HepG2 (cell line): Measurements from ENCODE around the gene PURB. TPM values are rescaled to one million over a fixed set of nuclear protein-coding genes. Genes with fewer than 3 reads are reported as not detected.

Experiments used
- CBX2 ChIP-seq, 2 experiments: fragments of 200-600 bp in 1 of 2; sonication (generic); formaldehyde crosslinking in 1 of 2; IDR thresholded peaks; 2 replicates each; pipeline versions ENCODE4 v1.7.0 to v1.8.1; 2018 to 2022; ENCODE audit warnings: low read depth in 2 of 2, low read length in 1 of 2, mild to moderate bottlenecking in 1 of 2, missing genetic modification reagents in 1 of 2
- CTCF ChIP-seq: sonication (generic); formaldehyde crosslinking; IDR thresholded peaks from 2 replicates; pipeline ENCODE4 v1.5.0; 2020; ENCODE audit warnings: mild to moderate bottlenecking, missing genetic modification reagents, moderate library complexity
- FLYWCH1 ChIP-seq: sonication (generic); formaldehyde crosslinking; IDR thresholded peaks from 2 replicates; pipeline ENCODE4 v1.8.1; 2023; ENCODE audit warnings: mild to moderate bottlenecking, missing genetic modification reagents
- HCFC1 ChIP-seq: fragments of 150-350 bp; IDR thresholded peaks from 2 replicates; pipeline ENCODE4 v1.6.1; 2014; ENCODE audit warnings: low read depth, low read length
- MAZ ChIP-seq, 2 experiments: sonication (generic) in 1 of 2; formaldehyde crosslinking in 1 of 2; IDR thresholded peaks; 2 replicates each; pipeline versions ENCODE4 v1.5.0 to v1.6.1; 2012 to 2020; ENCODE audit warnings: low read depth in 2 of 2, mild to moderate bottlenecking in 2 of 2, borderline replicate concordance in 1 of 2, improper control_type of control experiment in 1 of 2, low read length in 1 of 2, missing genetic modification reagents in 1 of 2, moderate library complexity in 1 of 2
- TP53 ChIP-seq: sonication (generic); formaldehyde crosslinking; conservative IDR thresholded peaks from 2 replicates; pipeline ENCODE4 v1.4.0; 2020; ENCODE audit warnings: missing genetic modification reagents
- ZNF256 ChIP-seq: sonication (generic); formaldehyde crosslinking; conservative IDR thresholded peaks from 2 replicates; pipeline ENCODE4 v1.4.0; 2020; ENCODE audit warnings: missing genetic modification reagents
- ZNF317 ChIP-seq: sonication (generic); formaldehyde crosslinking; IDR thresholded peaks from 2 replicates; pipeline ENCODE4 v1.5.0; 2020; ENCODE audit warnings: mild to moderate bottlenecking, missing genetic modification reagents
- ZNF382 ChIP-seq: sonication (generic); formaldehyde crosslinking; IDR thresholded peaks from 2 replicates; pipeline ENCODE4 v1.5.0; 2020; ENCODE audit warnings: missing genetic modification reagents, mild to moderate bottlenecking, borderline replicate concordance
- ZNF704 ChIP-seq: sonication (generic); formaldehyde crosslinking; IDR thresholded peaks from 2 replicates; pipeline ENCODE4 v1.8.1; 2023; ENCODE audit warnings: mild to moderate bottlenecking, inconsistent platforms, moderate library complexity, missing genetic modification reagents, borderline replicate concordance
- ZNF740 ChIP-seq: sonication (generic); formaldehyde crosslinking; IDR thresholded peaks from 2 replicates; pipeline ENCODE4 v1.4.0; 2020; ENCODE audit warnings: missing genetic modification reagents
- ZNF776 ChIP-seq: sonication (generic); formaldehyde crosslinking; IDR thresholded peaks from 2 replicates; pipeline ENCODE4 v1.4.0; 2020; ENCODE audit warnings: mild to moderate bottlenecking, missing genetic modification reagents
- ZSCAN20 ChIP-seq: sonication (generic); formaldehyde crosslinking; IDR thresholded peaks from 2 replicates; pipeline ENCODE4 v1.4.0; 2020; ENCODE audit warnings: missing genetic modification reagents, mild to moderate bottlenecking, borderline replicate concordance
- polyA plus RNA-seq, 8 experiments: library from polyadenylated mRNA; depleted of rRNA in 3 of 8; stranded (reverse) in 7 of 8; unstranded in 1 of 8; fragments of >200 nt; fragmentation: Illumina TruSeq in 4 of 8; extraction: Trizol in 4 of 8; gene quantifications; 2 replicates each; pipeline versions ENCODE4 v1.2.1 to v1.2.3, GENCODE V29; 2011 to 2016; ENCODE audit warnings: low read depth in 4 of 8, missing spikeins in 1 of 8, mixed read lengths in 1 of 8; ENCODE audit not compliant: insufficient read depth in 1 of 8
- total RNA-seq, 5 experiments: library from RNA; depleted of rRNA; stranded (reverse); fragments of >200 nt; fragmentation: Illumina TruSeq; extraction: Trizol; gene quantifications; 2 replicates each; pipeline ENCODE4 v1.2.3, GENCODE V29; 2016; ENCODE audit warnings: low read depth in 1 of 5
- TF ChIP-seq, protein P1 (sequence below): sonication (generic); formaldehyde crosslinking; IDR thresholded peaks from 2 replicates; pipeline ENCODE4 v1.4.0; 2020; ENCODE audit warnings: missing genetic modification reagents
- TF ChIP-seq, protein P2 (sequence below): sonication (generic); formaldehyde crosslinking; IDR thresholded peaks from 2 replicates; pipeline ENCODE4 v1.4.0; 2020; ENCODE audit warnings: mild to moderate bottlenecking, low read depth, missing genetic modification reagents
- TF ChIP-seq, protein P3 (sequence below): sonication (generic); formaldehyde crosslinking; IDR thresholded peaks from 2 replicates; pipeline ENCODE4 v1.4.0; 2020; ENCODE audit warnings: missing genetic modification reagents

PURB gene
- total and polyA plus RNA-seq, 2 of the 13 experiments (the other 11 are each of a cell fraction or from before 2014, with no cell fraction given), result 2.3 to 4.3 TPM

- TF ChIP-seq, protein P1, sequence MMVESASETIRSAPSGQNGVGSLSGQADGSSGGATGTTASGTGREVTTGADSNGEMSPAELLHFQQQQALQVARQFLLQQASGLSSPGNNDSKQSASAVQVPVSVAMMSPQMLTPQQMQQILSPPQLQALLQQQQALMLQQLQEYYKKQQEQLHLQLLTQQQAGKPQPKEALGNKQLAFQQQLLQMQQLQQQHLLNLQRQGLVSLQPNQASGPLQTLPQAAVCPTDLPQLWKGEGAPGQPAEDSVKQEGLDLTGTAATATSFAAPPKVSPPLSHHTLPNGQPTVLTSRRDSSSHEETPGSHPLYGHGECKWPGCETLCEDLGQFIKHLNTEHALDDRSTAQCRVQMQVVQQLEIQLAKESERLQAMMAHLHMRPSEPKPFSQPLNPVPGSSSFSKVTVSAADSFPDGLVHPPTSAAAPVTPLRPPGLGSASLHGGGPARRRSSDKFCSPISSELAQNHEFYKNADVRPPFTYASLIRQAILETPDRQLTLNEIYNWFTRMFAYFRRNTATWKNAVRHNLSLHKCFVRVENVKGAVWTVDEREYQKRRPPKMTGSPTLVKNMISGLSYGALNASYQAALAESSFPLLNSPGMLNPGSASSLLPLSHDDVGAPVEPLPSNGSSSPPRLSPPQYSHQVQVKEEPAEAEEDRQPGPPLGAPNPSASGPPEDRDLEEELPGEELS (CRISPR knock-in tag), result no peak
- no peak for TF ChIP-seq HCFC1
- no peak; the same call in 1 of the 2 replicates for TF ChIP-seq MAZ (IDR thresholded peaks at IDR 0.05; ENCODE audit: borderline replicate concordance, low read depth, low read length)
- TF ChIP-seq MAZ (CRISPR knock-in tag; IDR thresholded peaks at IDR 0.05; ENCODE audit: low read depth), result no peak; the same call in 1 of the 2 replicates
- TF ChIP-seq ZNF776 (CRISPR knock-in tag), result peak; percentile 89; the same call in 1 of the 2 replicates
- no peak for TF ChIP-seq TP53 (CRISPR knock-in tag)
- TF ChIP-seq ZSCAN20, result no peak
- 0 out of 2 replicates have a peak, but pooled peaks have one; percentile 85 for TF ChIP-seq FLYWCH1 (CRISPR knock-in tag)
- TF ChIP-seq ZNF317, result peak; percentile 0; the same call in 1 of the 2 replicates
- TF ChIP-seq ZNF740 (CRISPR knock-in tag), result no peak
- no peak for TF ChIP-seq CBX2 (IDR thresholded peaks at IDR 0.05; ENCODE audit: low read depth, low read length)
- TF ChIP-seq CBX2 (CRISPR knock-in tag; IDR thresholded peaks at IDR 0.05; ENCODE audit: low read depth), result no peak
- TF ChIP-seq, protein P2, sequence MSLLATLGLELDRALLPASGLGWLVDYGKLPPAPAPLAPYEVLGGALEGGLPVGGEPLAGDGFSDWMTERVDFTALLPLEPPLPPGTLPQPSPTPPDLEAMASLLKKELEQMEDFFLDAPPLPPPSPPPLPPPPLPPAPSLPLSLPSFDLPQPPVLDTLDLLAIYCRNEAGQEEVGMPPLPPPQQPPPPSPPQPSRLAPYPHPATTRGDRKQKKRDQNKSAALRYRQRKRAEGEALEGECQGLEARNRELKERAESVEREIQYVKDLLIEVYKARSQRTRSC (CRISPR knock-in tag), result no peak
- TF ChIP-seq ZNF256 (CRISPR knock-in tag), result no peak
- TF ChIP-seq ZNF382 (CRISPR knock-in tag), result no peak
- no peak for TF ChIP-seq ZNF704 (CRISPR knock-in tag)
- TF ChIP-seq, protein P3, sequence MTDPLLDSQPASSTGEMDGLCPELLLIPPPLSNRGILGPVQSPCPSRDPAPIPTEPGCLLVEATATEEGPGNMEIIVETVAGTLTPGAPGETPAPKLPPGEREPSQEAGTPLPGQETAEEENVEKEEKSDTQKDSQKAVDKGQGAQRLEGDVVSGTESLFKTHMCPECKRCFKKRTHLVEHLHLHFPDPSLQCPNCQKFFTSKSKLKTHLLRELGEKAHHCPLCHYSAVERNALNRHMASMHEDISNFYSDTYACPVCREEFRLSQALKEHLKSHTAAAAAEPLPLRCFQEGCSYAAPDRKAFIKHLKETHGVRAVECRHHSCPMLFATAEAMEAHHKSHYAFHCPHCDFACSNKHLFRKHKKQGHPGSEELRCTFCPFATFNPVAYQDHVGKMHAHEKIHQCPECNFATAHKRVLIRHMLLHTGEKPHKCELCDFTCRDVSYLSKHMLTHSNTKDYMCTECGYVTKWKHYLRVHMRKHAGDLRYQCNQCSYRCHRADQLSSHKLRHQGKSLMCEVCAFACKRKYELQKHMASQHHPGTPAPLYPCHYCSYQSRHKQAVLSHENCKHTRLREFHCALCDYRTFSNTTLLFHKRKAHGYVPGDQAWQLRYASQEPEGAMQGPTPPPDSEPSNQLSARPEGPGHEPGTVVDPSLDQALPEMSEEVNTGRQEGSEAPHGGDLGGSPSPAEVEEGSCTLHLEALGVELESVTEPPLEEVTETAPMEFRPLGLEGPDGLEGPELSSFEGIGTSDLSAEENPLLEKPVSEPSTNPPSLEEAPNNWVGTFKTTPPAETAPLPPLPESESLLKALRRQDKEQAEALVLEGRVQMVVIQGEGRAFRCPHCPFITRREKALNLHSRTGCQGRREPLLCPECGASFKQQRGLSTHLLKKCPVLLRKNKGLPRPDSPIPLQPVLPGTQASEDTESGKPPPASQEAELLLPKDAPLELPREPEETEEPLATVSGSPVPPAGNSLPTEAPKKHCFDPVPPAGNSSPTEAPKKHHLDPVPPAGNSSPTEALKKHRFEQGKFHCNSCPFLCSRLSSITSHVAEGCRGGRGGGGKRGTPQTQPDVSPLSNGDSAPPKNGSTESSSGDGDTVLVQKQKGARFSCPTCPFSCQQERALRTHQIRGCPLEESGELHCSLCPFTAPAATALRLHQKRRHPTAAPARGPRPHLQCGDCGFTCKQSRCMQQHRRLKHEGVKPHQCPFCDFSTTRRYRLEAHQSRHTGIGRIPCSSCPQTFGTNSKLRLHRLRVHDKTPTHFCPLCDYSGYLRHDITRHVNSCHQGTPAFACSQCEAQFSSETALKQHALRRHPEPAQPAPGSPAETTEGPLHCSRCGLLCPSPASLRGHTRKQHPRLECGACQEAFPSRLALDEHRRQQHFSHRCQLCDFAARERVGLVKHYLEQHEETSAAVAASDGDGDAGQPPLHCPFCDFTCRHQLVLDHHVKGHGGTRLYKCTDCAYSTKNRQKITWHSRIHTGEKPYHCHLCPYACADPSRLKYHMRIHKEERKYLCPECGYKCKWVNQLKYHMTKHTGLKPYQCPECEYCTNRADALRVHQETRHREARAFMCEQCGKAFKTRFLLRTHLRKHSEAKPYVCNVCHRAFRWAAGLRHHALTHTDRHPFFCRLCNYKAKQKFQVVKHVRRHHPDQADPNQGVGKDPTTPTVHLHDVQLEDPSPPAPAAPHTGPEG (CRISPR knock-in tag), result no peak
- peak; percentile 87 for TF ChIP-seq CTCF (CRISPR knock-in tag)
Measured at GRCh38 chr7:44847509-44847919, 37.8 kb downstream of the PURB start (continued).
